PC-3 (cell line): ENCODE data around the gene GJB4. TPM values are rescaled to one million over a fixed set of nuclear protein-coding genes. Genes with fewer than 3 reads are reported as not detected.
A peak's percentile ranks its signal among the peaks of the same experiment; 100 is the strongest.

Source experiments
- ATAC-seq: fragments of 200-7000 bp; cut with Tn5 transposase; 2 replicates; pipeline ENCODE4 v1.9.1; 2020; ENCODE audit warnings: mild to moderate bottlenecking, moderate library complexity
- BruUV-seq: library from RNA; stranded (reverse); fragments of 400-500 nt; replicated peaks from 2 replicates; lab custom pipeline; 2021; lab: Mats Ljungman, UMichigan
- CTCF ChIA-PET: fragments of 300-600 bp; sonication (Branson Sonifier 250); formaldehyde crosslinking; loops from one replicate; lab custom pipeline; 2022; ENCODE audit warnings: antibody characterized with exemption; lab: Charles Lee
- POLR2A ChIA-PET: fragments of 300-600 bp; sonication (Branson Sonifier 250); formaldehyde crosslinking; loops from one replicate; lab custom pipeline; 2022; ENCODE audit warnings: antibody characterized with exemption; ENCODE audit not compliant: unreplicated experiment; lab: Charles Lee
- DNase-seq: peaks from one replicate; pipeline ENCODE4 v3.0.0-alpha.2; 2015
- H2AFZ ChIP-seq: fragments of 300-600 bp; sonication (generic); 2 replicates; pipeline ENCODE4 v1.6.0; 2016; ENCODE audit warnings: antibody characterized with exemption, low read length
- H3F3A ChIP-seq: fragments of 300-600 bp; sonication (generic); one replicate; pipeline ENCODE4 v1.6.0; 2017; ENCODE audit warnings: antibody characterized with exemption, low read length, control low read depth, mild to moderate bottlenecking; ENCODE audit not compliant: unreplicated experiment
- H3K27ac ChIP-seq: fragments of 300-600 bp; sonication (generic); 2 replicates; pipeline ENCODE4 v1.5.1; 2016; ENCODE audit warnings: mild to moderate bottlenecking, low read length
- H3K27me3 ChIP-seq: fragments of 300-600 bp; sonication (generic); 2 replicates; pipeline ENCODE4 v1.6.1; 2016; ENCODE audit warnings: low read length, mixed read lengths
- H3K36me3 ChIP-seq: fragments of 300-600 bp; sonication (generic); 2 replicates; pipeline ENCODE4 v1.6.1; 2016; ENCODE audit warnings: low read depth, mixed run types, low read length, mixed read lengths
- H3K4me1 ChIP-seq: fragments of 300-600 bp; sonication (generic); 2 replicates; pipeline ENCODE4 v1.5.1; 2016; ENCODE audit warnings: low read length; ENCODE audit not compliant: insufficient read depth
- H3K4me2 ChIP-seq: fragments of 300-600 bp; sonication (generic); 2 replicates; pipeline ENCODE4 v1.6.0; 2016; ENCODE audit warnings: low read length
- H3K4me3 ChIP-seq: fragments of 300-600 bp; sonication (generic); 2 replicates; pipeline ENCODE4 v1.5.1; 2016; ENCODE audit warnings: mild to moderate bottlenecking, low read length, mixed read lengths
- H3K79me2 ChIP-seq: fragments of 300-600 bp; sonication (generic); 2 replicates; pipeline ENCODE4 v1.6.1; 2017; ENCODE audit warnings: low read length, mixed read lengths
- H3K9ac ChIP-seq: fragments of 300-600 bp; sonication (generic); 2 replicates; pipeline ENCODE4 v1.6.0; 2016; ENCODE audit warnings: mild to moderate bottlenecking, low read length
- H3K9me2 ChIP-seq: fragments of 300-600 bp; sonication (generic); replicated peaks from 2 replicates; pipeline ENCODE4 v1.6.1; 2016; ENCODE audit warnings: mixed run types, low read length, mixed read lengths
- H3K9me3 ChIP-seq: fragments of 300-600 bp; sonication (generic); 2 replicates; pipeline ENCODE4 v1.6.1; 2016; ENCODE audit warnings: low read length, mixed read lengths
- H4K20me1 ChIP-seq: fragments of 300-600 bp; sonication (generic); 2 replicates; pipeline ENCODE4 v1.6.1; 2016; ENCODE audit warnings: low read length, mixed read lengths
- EZH2 ChIP-seq: fragments of 300-600 bp; sonication (generic); IDR thresholded peaks from one replicate; pipeline ENCODE4 v1.6.1; 2017; ENCODE audit warnings: antibody characterized with exemption, mild to moderate bottlenecking, low read length; ENCODE audit not compliant: unreplicated experiment
- EZH2phosphoT487 ChIP-seq: fragments of 300-600 bp; sonication (generic); IDR thresholded peaks from 2 replicates; pipeline ENCODE4 v1.6.1; 2018; ENCODE audit warnings: mild to moderate bottlenecking, antibody characterized with exemption, low read length, borderline replicate concordance
- intact Hi-C: fragments of 100-400 bp; cut with micrococcal nuclease; formaldehyde crosslinking; loops from 2 replicates; pipeline ENCODE4 v1.9.0; 2023
- total RNA-seq: library from RNA; depleted of rRNA; stranded (reverse); fragments of >200 nt; gene quantifications from 2 replicates; pipeline ENCODE4 v1.2.3, GENCODE V29; 2014
- TF ChIP-seq, protein P1 (sequence below): fragments of 300-600 bp; sonication (generic); conservative IDR thresholded peaks from 2 replicates; pipeline ENCODE4 v1.5.1; 2017; ENCODE audit warnings: antibody characterized with exemption, low read depth, mild to moderate bottlenecking, low read length

The GJB4 gene
- total RNA-seq, 1 experiment from 2014 or later, result not detected

DNA sequence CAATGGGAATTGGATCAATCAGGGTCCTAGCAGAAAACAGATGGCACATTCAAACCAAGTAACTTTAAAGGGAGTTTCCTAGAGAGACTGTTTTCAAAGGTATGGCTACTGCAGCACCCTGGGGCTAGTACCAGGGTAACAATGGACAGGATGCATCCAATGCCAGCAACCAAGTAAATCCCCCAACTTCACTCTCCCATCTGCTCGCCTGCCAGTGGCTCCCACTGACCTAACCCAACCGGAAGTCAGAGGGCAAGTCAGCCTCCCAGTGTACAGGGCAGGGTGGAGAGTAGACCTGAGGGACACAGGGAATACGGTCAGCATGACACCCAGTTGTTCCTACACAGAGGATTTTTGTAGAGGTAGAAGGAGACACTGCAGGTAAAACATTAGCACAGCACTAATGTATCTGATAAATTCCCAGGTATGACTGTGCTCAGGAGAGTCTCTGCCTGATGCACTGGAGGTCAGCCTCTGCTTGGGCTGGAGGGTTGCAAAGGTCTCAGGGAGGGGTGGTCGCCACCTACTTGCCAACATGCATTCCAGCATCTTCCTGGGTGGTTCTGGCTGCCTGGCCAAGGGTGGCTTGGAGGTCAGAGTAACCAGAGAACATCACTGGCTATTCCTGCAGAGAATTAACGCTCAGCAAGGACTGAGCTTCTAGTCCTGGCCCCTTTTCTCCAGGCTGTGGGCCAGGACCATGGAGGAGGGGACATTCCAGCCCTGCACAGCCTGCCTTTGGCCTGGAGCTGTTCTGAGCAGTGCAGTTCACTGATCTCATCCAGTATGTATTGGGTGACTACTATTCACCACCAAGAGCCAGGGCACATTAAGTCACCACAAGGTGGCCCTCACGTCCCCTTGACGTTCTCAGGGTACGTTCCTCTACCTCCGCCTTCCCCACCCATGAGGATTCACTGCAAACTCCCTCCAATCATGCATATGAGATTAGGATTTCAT lies 28.2 kb downstream of the GJB4 start:
- H3K27ac ChIP-seq, result peak overlapping the region; percentile 80
- no peak overlapping the region; the same call in 1 of the 2 replicates for H3K9ac ChIP-seq
- H3K4me2 ChIP-seq, result no peak overlapping the region
- no TSS peak for BruUV-seq
- H3K9me3 ChIP-seq, result no peaks in the 10 kb centered on the region
- H3K79me2 ChIP-seq, result peaks cover 31% of the 10 kb centered on the region
- DNase-seq, result no peak
- H3K4me3 ChIP-seq, result no peak overlapping the region
- intact Hi-C loops, result loop anchor here (2.0 kb wide), 1 partner anchor 35 kb away; no protein-coding TSS in a partner anchor
- peaks cover 29% of the 10 kb centered on the region for H3K36me3 ChIP-seq
- H3K27me3 ChIP-seq, result no peaks in the 10 kb centered on the region
- H3K4me1 ChIP-seq, result peaks cover 46% of the 10 kb centered on the region
- no peaks in the 10 kb centered on the region for H3K9me2 ChIP-seq
- CTCF ChIA-PET, result interaction anchor here (0.6 to 0.9 kb wide), 3 partner anchors 41 to 144 kb away, joined by 3 to 4 read pairs (median 3); no protein-coding TSS in a partner anchor
- no peaks in the 10 kb centered on the region for H3F3A ChIP-seq
- POLR2A ChIA-PET, result no interaction called here
- ATAC-seq, result no peak
- TF ChIP-seq, protein P1, sequence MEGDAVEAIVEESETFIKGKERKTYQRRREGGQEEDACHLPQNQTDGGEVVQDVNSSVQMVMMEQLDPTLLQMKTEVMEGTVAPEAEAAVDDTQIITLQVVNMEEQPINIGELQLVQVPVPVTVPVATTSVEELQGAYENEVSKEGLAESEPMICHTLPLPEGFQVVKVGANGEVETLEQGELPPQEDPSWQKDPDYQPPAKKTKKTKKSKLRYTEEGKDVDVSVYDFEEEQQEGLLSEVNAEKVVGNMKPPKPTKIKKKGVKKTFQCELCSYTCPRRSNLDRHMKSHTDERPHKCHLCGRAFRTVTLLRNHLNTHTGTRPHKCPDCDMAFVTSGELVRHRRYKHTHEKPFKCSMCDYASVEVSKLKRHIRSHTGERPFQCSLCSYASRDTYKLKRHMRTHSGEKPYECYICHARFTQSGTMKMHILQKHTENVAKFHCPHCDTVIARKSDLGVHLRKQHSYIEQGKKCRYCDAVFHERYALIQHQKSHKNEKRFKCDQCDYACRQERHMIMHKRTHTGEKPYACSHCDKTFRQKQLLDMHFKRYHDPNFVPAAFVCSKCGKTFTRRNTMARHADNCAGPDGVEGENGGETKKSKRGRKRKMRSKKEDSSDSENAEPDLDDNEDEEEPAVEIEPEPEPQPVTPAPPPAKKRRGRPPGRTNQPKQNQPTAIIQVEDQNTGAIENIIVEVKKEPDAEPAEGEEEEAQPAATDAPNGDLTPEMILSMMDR, result peak; percentile 46
- no peak for TF ChIP-seq EZH2phosphoT487
- no peak overlapping the region for H2AFZ ChIP-seq
- 0 out of 2 replicates have a peak, but pooled peaks cover 7% of the 10 kb centered on the region for H4K20me1 ChIP-seq

DNA sequence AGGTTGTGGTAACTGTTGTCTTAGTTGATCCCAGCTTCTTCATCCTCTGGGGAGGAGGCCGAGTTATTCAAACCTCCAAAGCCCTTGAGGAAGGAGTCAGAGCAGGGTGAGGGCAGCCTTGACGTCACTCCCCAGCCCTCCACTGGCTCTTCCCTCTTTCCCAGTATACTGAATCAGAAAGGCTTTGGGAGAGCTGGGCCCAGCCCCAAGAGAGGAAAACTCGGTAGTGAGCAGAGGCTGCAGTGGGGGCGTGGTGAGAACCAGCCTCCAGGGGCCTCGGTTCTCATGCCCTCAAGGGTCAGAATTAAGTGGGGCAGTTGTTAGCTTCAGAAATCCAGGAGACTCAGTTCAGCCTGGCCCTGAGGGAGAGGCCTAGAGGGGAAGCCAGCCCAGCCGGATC lies 31.4 kb downstream of the GJB4 start:
- Histone ChIP-seq H3K36me3 (peaks cover 8% of the 10 kb centered on the region), H4K20me1 (0 out of 2 replicates have a peak, but pooled peaks cover 6% of the 10 kb centered on the region), H3K27me3 (no peaks in the 10 kb centered on the region), H3K79me2 (no peaks in the 10 kb centered on the region), H3K4me3 (no peak overlapping the region), H2AFZ (no peak overlapping the region), H3K4me1 (peaks cover 15% of the 10 kb centered on the region), H3K9ac (no peak overlapping the region), H3K4me2 (no peak overlapping the region), H3F3A (no peaks in the 10 kb centered on the region), H3K9me2 (no peaks in the 10 kb centered on the region), H3K27ac (no peak overlapping the region), H3K9me3 (no peaks in the 10 kb centered on the region)
- intact Hi-C loops, result no loop called here
- TF ChIP-seq, protein P1, result no peak
- TF ChIP-seq EZH2phosphoT487 (no peak), EZH2 (no peak)
- no peak for DNase-seq
- ChIA-PET POLR2A (no interaction called here), CTCF (no interaction called here)
- no TSS peak for BruUV-seq
- no peak for ATAC-seq

DNA sequence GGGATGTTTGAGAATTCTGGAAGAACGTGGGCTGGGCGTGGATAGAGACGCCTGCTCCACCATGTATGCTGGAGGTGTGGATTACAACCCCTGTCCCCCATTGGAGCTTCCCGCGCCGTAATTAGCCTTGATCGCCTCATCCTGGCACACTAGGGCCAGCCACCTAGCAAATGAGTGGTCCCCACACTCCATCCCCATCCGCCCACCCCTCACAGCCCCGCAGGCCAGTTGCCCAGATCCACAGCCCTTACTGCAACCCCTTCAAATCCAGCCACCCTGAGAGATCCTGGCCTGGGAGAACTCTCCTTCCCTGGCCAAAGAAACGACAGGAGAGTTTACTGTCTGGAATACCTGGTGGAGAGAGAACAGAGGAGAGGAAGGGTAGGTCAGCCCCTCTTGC lies 32.9 kb downstream of the GJB4 start:
- ATAC-seq, result no peak
- no TSS peak for BruUV-seq
- CTCF ChIA-PET, result no interaction called here

More for the DNA sequence above, 32.9 kb downstream of the GJB4 start:
- POLR2A ChIA-PET, result no interaction called here
- Histone ChIP-seq H3K79me2 (no peaks in the 10 kb centered on the region), H3K4me2 (no peak overlapping the region), H3K4me1 (peaks cover 4% of the 10 kb centered on the region; the same call in 1 of the 2 replicates), H3K9ac (no peak overlapping the region), H2AFZ (no peak overlapping the region), H3K27ac (no peak overlapping the region), H3K27me3 (no peaks in the 10 kb centered on the region), H3F3A (no peaks in the 10 kb centered on the region), H3K9me3 (no peaks in the 10 kb centered on the region), H3K4me3 (no peak overlapping the region), H4K20me1 (no peaks in the 10 kb centered on the region), H3K9me2 (no peaks in the 10 kb centered on the region), H3K36me3 (no peaks in the 10 kb centered on the region)
- TF ChIP-seq EZH2 (no peak), EZH2phosphoT487 (no peak)
- TF ChIP-seq, protein P1, result no peak
- no peak for DNase-seq
- intact Hi-C loops, result no loop called here
